IgD-negative memory B cell (primary cell): ENCODE measurements around the gene SFRP5. TPM values are rescaled to one million over a fixed set of nuclear protein-coding genes. Genes with fewer than 3 reads are reported as not detected.

Source experiments
- H3K27ac Mint-ChIP-seq, 3 donors: one replicate each; pipeline ENCODE4 v1.8.0; 2020 to 2022; ENCODE audit warnings: mild to moderate bottlenecking in 3 of 3, mixed read lengths in 3 of 3, moderate library complexity in 1 of 3
- H3K27me3 Mint-ChIP-seq: one replicate; pipeline ENCODE4 v1.8.0; 2021; ENCODE audit warnings: mixed read lengths
- H3K36me3 Mint-ChIP-seq: one replicate; pipeline ENCODE4 v1.8.0; 2020; ENCODE audit warnings: mild to moderate bottlenecking, mixed read lengths
- H3K4me1 Mint-ChIP-seq, 3 donors: one replicate each; pipeline ENCODE4 v1.8.0; 2020 to 2022; ENCODE audit warnings: mixed read lengths in 3 of 3, mild to moderate bottlenecking in 1 of 3
- H3K4me3 Mint-ChIP-seq, 4 donors: one replicate each; pipeline ENCODE4 v1.8.0; 2020 to 2022; ENCODE audit warnings: mild to moderate bottlenecking in 4 of 4, mixed read lengths in 4 of 4, moderate library complexity in 3 of 4
- H3K9me3 Mint-ChIP-seq, 3 donors: one replicate each; pipeline ENCODE4 v1.8.0; 2020 to 2021; ENCODE audit warnings: mixed read lengths in 3 of 3, mild to moderate bottlenecking in 1 of 3
- polyA plus RNA-seq: library from polyadenylated mRNA; unstranded; fragments of 300-500 nt; fragmentation: Illumina TruSeq; gene quantifications from one replicate; pipeline ENCODE4 v1.2.3, GENCODE V29; 2021

Gene SFRP5
- polyA plus RNA-seq, 1 donor from 2014 or later = not detected

GRCh38 chr10:97778452-97779302, 6.9 kb upstream of the SFRP5 start:
- H3K27ac Mint-ChIP-seq = no peak overlapping the region

DNA sequence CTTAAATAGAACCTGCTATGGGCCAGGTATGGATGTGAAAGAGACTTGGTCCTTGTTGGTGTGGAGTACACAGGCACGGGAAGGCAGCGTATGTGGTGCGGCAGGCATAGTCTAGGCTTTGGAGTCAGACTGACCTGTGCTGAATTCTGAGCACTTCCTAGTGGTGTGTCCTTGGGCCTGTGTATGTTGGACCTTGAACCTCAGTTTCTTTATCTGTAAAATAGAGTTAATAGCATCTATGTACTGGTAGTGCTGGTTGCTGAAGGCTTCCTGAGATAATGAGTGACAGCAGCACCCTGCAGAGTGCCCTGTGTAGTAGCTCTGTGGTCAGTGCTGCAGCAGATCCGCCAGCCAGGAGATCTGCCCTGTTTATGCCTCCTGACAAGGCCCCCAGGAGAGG, 5.3 kb upstream of the SFRP5 start:
- H3K9me3 Mint-ChIP-seq = no peaks in the 10 kb centered on the region
- H3K27me3 Mint-ChIP-seq = peaks cover 12% of the 10 kb centered on the region
- peaks cover 0 to 6% (median 2%) of the 10 kb centered on the region in 3 donors for H3K4me1 Mint-ChIP-seq
- peaks cover 5% of the 10 kb centered on the region for H3K36me3 Mint-ChIP-seq
- no peak overlapping the region for H3K27ac Mint-ChIP-seq
- H3K4me3 Mint-ChIP-seq = no peak overlapping the region

More at GRCh38 chr10:97778452-97779302, 6.9 kb upstream of the SFRP5 start:
- no peaks in the 10 kb centered on the region for H3K4me1 Mint-ChIP-seq
- H3K27me3 Mint-ChIP-seq = peaks cover 4% of the 10 kb centered on the region
- H3K4me3 Mint-ChIP-seq = no peak overlapping the region
- no peaks in the 10 kb centered on the region for H3K9me3 Mint-ChIP-seq
- H3K36me3 Mint-ChIP-seq = peaks cover 2% of the 10 kb centered on the region

GRCh38 chr10:97774811-97775294, 3.1 kb upstream of the SFRP5 start:
- H3K9me3 Mint-ChIP-seq = no peaks in the 10 kb centered on the region
- H3K27me3 Mint-ChIP-seq = peaks cover 28% of the 10 kb centered on the region
- H3K27ac Mint-ChIP-seq = no peak overlapping the region
- peaks cover 4% of the 10 kb centered on the region for H3K36me3 Mint-ChIP-seq
- H3K4me3 Mint-ChIP-seq = no peak overlapping the region
- H3K4me1 Mint-ChIP-seq = peaks cover 0 to 13% (median 5%) of the 10 kb centered on the region in 3 donors

GRCh38 chr10:97773096-97773495, 1.3 kb upstream of the SFRP5 start:
- H3K36me3 Mint-ChIP-seq = peaks cover 4% of the 10 kb centered on the region
- no peak overlapping the region for H3K27ac Mint-ChIP-seq
- no peak overlapping the region for H3K4me3 Mint-ChIP-seq
- H3K4me1 Mint-ChIP-seq = peaks cover 0 to 13% (median 7%) of the 10 kb centered on the region in 3 donors
- no peaks in the 10 kb centered on the region for H3K9me3 Mint-ChIP-seq
- peaks cover 35% of the 10 kb centered on the region for H3K27me3 Mint-ChIP-seq

DNA sequence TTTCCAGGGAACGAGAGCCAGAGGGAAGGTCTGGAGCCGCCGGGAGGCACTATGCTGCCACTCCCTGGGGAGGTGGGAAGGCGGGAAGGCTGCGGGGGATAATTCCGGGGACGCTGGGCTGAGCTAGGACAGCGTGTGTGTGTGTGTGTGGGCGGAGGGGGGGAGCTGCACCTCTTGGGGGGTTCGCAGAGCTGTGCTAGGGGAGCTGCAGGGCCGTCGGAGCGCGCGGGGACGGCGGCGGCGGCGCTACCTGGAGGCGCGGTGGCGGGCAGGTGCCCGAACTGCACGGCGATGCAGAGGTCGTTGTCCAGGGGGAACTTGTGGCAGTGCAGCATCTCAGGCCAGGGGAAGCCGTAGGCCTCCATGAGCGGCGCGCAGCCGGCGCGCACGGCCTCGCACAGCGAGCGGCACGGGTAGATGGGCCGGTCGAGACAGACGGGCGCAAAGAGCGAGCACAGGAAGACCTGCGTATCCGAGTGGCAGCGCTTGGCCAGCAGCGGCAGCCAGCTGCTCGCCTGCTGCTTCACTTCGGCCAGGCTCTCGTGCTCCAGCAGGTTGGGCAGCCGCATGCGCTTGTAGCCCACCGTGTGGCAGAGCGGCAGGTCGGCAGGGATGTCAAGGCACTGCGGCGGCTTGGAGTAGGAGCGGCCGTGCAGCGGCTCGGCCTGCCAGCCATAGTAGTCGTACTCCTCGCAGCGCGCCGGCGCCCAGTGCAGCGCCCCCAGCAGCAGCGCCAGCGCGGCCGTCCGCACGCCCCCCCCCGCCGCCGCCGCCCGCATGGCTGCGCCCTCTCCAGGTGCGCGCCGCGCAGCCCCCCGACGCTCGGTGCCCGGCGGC, 526 bp downstream of the SFRP5 start:
- no peaks in the 10 kb centered on the region for H3K9me3 Mint-ChIP-seq
- peaks cover 4% of the 10 kb centered on the region for H3K36me3 Mint-ChIP-seq
- H3K4me3 Mint-ChIP-seq = peak overlapping the region in 1 of 4 donors; percentile 38
- H3K4me1 Mint-ChIP-seq = peaks cover 0 to 13% (median 7%) of the 10 kb centered on the region in 3 donors
- H3K27me3 Mint-ChIP-seq = peaks cover 35% of the 10 kb centered on the region
- H3K27ac Mint-ChIP-seq = no peak overlapping the region

DNA sequence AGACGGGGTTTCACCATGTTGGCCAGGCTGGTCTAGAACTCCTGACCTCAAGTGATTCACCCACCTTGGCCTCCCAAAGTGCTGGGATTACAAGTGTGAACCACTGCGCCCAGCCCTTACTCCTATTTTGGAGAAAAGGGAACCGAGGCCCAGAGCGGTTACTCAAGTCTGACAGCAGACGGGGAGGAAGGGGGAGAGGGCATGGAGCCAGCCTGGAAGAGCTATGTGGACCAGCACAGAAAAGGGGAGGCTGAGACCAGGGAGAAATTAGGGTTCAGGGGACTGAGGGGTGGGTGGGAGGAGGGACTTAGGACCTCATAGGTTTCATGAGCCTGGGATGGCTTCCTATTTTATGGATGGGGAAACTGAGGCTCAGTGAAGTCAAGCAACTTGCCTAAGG, 1.5 kb downstream of the SFRP5 start:
- Mint-ChIP-seq H3K9me3 (no peaks in the 10 kb centered on the region), H3K4me3 (no peak overlapping the region), H3K4me1 (peaks cover 0 to 13% (median 7%) of the 10 kb centered on the region in 3 donors), H3K36me3 (peaks cover 4% of the 10 kb centered on the region), H3K27ac (no peak overlapping the region), H3K27me3 (peaks cover 35% of the 10 kb centered on the region)

DNA sequence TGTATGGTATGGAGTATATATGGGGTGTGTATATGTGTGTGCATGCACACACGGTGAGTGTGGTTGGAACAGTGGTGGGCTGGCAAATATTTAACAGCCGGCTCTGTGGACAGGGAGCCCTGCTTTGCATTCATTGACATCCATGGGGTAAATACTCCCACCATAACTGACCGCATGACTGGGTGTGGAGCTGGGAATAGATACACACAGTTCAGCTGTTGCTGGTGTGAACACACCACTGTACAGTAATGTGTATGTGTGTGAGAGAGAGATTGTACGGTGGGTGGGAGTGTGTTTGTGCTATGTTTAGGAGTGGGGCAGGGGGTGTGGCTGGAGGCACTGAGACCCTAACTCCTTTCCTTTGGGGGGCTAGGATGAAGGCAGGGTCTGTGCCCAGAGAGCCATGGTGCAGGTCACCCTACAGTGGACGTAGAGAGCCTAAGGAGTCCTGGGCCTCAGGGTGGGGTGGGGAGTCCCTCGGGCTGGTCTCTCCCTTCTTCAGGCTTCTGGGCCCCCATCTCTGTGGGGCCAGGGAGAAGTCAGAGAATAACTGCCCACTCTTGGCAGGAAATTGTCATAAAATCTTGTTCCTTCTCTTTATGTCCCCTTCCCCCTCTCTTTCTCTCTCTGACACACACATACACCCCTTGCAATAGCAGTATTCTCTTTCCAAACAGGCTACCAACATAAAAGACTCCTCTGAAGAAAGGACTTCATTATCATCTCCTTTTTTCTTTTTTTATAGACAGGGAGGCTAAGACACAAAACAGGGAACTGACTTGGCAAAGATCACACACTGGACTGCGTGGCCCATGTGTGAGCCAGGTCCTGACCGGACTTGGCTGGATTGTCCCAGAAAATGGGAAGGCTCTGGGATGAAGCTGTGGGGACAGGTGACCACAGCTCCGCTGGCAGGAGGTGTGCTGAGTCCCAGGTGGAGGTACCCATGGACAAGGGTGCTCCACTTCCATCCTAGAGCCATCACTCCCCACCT, 3.2 kb downstream of the SFRP5 start:
- peaks cover 4% of the 10 kb centered on the region for H3K36me3 Mint-ChIP-seq
- H3K4me1 Mint-ChIP-seq = peaks cover 6 to 21% (median 11%) of the 10 kb centered on the region in 3 donors
- H3K9me3 Mint-ChIP-seq = no peaks in the 10 kb centered on the region
- H3K27ac Mint-ChIP-seq = peak overlapping the region in 1 of 3 donors; percentile 76
- H3K4me3 Mint-ChIP-seq = no peak overlapping the region
- H3K27me3 Mint-ChIP-seq = peaks cover 31% of the 10 kb centered on the region

DNA sequence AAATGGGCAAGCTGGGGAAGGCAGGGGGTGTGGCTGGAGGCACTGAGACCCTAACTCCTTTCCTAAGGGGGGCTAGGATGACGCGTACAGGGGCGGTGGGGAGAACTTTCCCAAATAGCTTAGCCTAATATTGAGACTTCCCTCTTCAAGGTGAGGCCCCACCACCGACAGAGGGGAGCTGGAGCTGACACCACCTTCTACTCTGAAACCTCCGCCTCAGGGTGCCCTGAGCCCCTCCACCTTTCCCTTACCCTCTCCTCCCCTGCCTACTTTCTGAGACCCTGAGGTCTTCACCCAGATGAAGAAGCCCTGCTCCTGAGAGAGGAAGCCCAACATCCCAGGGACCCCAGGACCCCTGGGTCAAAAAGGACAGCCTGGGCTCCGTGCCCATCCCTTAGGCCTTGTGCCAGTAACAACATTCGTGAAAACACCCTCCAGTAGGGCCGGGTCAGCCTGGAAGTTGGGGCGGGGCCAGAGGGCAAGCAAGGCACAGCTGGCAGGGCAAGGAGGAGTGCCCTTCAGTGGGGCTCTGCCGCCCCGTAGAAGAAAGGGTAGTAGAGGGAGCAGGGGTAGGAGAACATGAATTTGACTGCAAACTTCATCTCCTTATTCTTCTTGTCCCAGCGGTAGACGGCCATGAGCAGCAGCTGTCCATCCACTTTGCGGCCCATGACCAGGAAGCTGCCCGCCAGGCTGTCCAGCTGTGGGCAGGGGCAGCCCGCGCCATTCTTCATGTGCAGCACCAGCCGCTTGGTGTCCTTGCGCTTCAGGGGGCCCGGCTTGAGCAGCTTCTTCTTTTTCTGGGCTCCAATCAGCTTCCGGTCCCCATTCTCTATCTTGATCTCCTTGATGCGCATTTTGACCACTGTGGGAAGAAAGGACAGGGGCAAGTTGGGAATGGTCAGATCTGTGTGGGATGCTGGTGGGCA, 4.5 kb downstream of the SFRP5 start:
- H3K9me3 Mint-ChIP-seq = no peaks in the 10 kb centered on the region
- peak overlapping the region in 1 of 4 donors; percentile 65 for H3K4me3 Mint-ChIP-seq
- H3K27ac Mint-ChIP-seq = peak overlapping the region in 2 of 3 donors; percentile 1 to 76
- H3K36me3 Mint-ChIP-seq = peaks cover under 1% of the 10 kb centered on the region
- peaks cover 6 to 17% (median 10%) of the 10 kb centered on the region in 3 donors for H3K4me1 Mint-ChIP-seq
- H3K27me3 Mint-ChIP-seq = peaks cover 25% of the 10 kb centered on the region

DNA sequence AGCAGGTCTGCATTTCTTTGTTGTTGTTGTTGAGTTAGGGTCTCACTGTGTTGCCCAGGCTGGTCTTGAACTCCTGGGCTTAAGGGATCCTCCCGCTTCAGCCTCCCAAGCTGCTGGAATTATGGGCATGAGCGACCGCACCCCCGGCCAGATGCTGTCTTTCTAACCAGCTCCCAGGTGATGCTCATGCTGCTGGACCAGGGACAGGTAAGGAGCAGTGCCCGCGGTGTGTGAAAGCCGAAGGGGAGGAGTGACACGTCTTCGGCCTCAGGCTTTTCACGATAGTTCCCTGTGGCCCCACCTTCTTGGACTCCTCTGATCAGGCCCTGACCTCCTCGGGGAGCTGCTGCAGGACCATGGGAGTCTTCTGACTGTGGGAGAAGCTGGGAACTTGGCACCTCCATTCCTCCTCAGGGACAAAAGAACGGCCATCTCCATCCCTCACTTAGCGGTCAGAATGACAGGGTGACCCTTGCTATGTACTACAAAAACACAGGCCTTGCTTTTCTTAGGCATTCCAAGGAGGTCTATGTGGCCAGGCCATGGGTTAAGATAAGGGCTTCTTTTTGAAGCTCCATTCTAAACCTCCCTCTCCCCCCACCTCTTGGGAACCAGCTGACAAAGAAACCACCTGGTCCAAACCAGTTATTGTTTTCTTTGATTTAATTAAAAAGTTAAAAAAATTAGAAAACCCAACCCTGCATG, 5.5 kb downstream of the SFRP5 start:
- Mint-ChIP-seq H3K4me1 (peaks cover 6 to 12% (median 8%) of the 10 kb centered on the region in 3 donors), H3K9me3 (no peaks in the 10 kb centered on the region), H3K4me3 (no peak overlapping the region), H3K27me3 (peaks cover 19% of the 10 kb centered on the region), H3K36me3 (no peaks in the 10 kb centered on the region), H3K27ac (no peak overlapping the region)

DNA sequence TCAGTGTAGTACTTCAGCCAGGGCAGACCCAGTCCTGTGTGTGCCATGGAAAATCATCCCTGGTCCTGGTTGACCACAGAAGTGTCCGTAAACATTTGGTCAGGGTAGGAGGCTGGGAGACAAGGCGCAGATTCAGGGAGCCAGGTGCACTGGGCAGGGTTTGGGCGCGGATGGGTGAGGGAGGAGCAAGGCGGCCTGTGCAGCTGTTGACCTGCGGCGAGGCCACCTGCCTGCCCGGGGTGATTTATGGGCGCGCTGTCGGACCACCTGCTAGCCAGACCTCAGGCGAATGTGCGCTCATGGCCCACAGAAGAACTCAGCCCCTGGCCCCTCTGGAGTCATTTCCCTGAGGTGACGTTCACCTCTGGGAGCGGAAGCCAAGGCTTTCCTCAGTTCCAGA, 6.6 kb downstream of the SFRP5 start:
- no peak overlapping the region for H3K27ac Mint-ChIP-seq
- no peaks in the 10 kb centered on the region for H3K9me3 Mint-ChIP-seq

GRCh38 chr10:97764519-97764931, 7.3 kb downstream of the SFRP5 start:
- peaks cover 5% of the 10 kb centered on the region for H3K27me3 Mint-ChIP-seq
- H3K36me3 Mint-ChIP-seq = no peaks in the 10 kb centered on the region
- H3K4me3 Mint-ChIP-seq = no peak overlapping the region
- peak overlapping the region in 1 of 3 donors; percentile 49 for H3K27ac Mint-ChIP-seq
- peaks cover 6 to 9% (median 8%) of the 10 kb centered on the region in 3 donors for H3K4me1 Mint-ChIP-seq
- no peaks in the 10 kb centered on the region for H3K9me3 Mint-ChIP-seq

More for the DNA sequence above, 6.6 kb downstream of the SFRP5 start:
- peaks cover 6 to 9% (median 8%) of the 10 kb centered on the region in 3 donors for H3K4me1 Mint-ChIP-seq
- peaks cover 10% of the 10 kb centered on the region for H3K27me3 Mint-ChIP-seq
- H3K36me3 Mint-ChIP-seq = no peaks in the 10 kb centered on the region
- no peak overlapping the region for H3K4me3 Mint-ChIP-seq

DNA sequence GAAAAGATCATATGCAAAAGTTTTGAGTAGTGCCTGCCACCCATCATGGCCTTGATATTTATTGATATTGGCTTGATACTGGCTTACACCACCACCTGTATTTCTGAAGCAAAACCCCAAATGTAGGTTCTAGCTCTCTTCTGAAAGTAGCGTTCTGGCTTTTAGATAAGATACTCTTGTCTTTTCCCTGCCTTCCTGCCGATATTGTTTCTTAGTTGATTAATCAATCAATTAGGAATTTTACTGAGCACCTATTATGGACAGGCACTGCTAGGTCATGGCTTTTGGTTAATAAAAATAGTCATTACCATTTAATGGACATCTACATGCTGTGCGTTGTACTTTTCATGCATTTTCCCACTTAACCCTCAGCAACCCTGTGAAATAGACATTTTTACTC, 7.9 kb downstream of the SFRP5 start:
- Mint-ChIP-seq H3K4me3 (no peak overlapping the region), H3K27me3 (peaks cover 2% of the 10 kb centered on the region), H3K27ac (no peak overlapping the region), H3K9me3 (no peaks in the 10 kb centered on the region), H3K36me3 (no peaks in the 10 kb centered on the region), H3K4me1 (peaks cover 6 to 9% (median 6%) of the 10 kb centered on the region in 3 donors)

- Mint-ChIP-seq H3K9me3 (no peaks in the 10 kb centered on the region), H3K27ac (no peak overlapping the region), H3K27me3 (no peaks in the 10 kb centered on the region), H3K4me1 (peaks cover 6 to 9% (median 6%) of the 10 kb centered on the region in 3 donors), H3K4me3 (no peak overlapping the region), H3K36me3 (no peaks in the 10 kb centered on the region)
Measured at GRCh38 chr10:97763411-97763810, 8.4 kb downstream of the SFRP5 start.
